G401 (cell line): ENCODE results near the gene C3orf85. TPM values are rescaled to one million over a fixed set of nuclear protein-coding genes. Genes with fewer than 3 reads are reported as not detected.

Experiments
- total RNA-seq: library from RNA; depleted of rRNA; stranded (reverse); fragments of >200 nt; shearing (Covaris generic); gene quantifications from 2 replicates; pipeline ENCODE4 v1.2.3, GENCODE V29; 2014; rRNA removed

Gene C3orf85
- total RNA-seq, 1 experiment from 2014 or later: not detected

Other genes starting within 250 kb of the C3orf85 start
- gene GUCA1C, start 182.8 kb upstream of the C3orf85 start, total RNA-seq: not detected in 2 replicates
- gene MORC1, start 18.6 kb upstream of the C3orf85 start, total RNA-seq: not detected in 2 replicates
- not detected in 2 replicates for gene DPPA2, start 179.8 kb downstream of the C3orf85 start, total RNA-seq
- gene DPPA4, start 200.8 kb downstream of the C3orf85 start, total RNA-seq: not detected in 2 replicates